ENCODE measurements around the gene TMIGD3. TPM values are rescaled to one million over a fixed set of nuclear protein-coding genes. Genes with fewer than 3 reads are reported as not detected.

TMIGD3 gene
- not detected in 2 replicates for total RNA-seq

GRCh38 chr1:111503585-111504060 lies at the start of gene TMIGD3, which contains the start of gene ADORA3:
Gene TMIGD3 (minus strand): TSS chr1:111503633. CDS start chr1:111503354, 279 bp downstream.
Gene ADORA3 (minus strand): TSS chr1:111503633. CDS start chr1:111503354, 279 bp downstream.

GRCh38 chr1:111448918-111449702 lies 54.3 kb downstream of the TMIGD3 start, which contains the start of the genes ATP5PB and WDR77:
Gene ATP5PB (plus strand): TSS chr1:111449464. CDS start chr1:111449542, 78 bp downstream.
Gene WDR77 (minus strand): TSS chr1:111449256. CDS start chr1:111449169, 87 bp downstream.

Other genes starting within 250 kb of the TMIGD3 start
- not detected in 2 replicates for gene CHIA, start 212.8 kb downstream of the TMIGD3 start, total RNA-seq
- gene OVGP1, start 75.9 kb downstream of the TMIGD3 start, total RNA-seq, result under 0.01 and 0.18 TPM in 2 replicates
- 44.7 and 63.7 TPM in 2 replicates for gene WDR77, start 54.4 kb downstream of the TMIGD3 start, total RNA-seq
- 225 and 262 TPM in 2 replicates for gene ATP5PB, start 54.2 kb downstream of the TMIGD3 start, total RNA-seq
- gene C1orf162, start 29.6 kb downstream of the TMIGD3 start, total RNA-seq, result 0.53 and 1.2 TPM in 2 replicates
- gene ADORA3, start within 50 bp of the TMIGD3 start, total RNA-seq, result not detected in 2 replicates
- 36.6 and 42.5 TPM in 2 replicates for gene RAP1A, start 116.2 kb upstream of the TMIGD3 start, total RNA-seq
- gene INKA2, start 235.8 kb upstream of the TMIGD3 start, total RNA-seq, result 0.35 and 0.58 TPM in 2 replicates